Measurements from ENCODE around the gene ADSS2.

DNA sequence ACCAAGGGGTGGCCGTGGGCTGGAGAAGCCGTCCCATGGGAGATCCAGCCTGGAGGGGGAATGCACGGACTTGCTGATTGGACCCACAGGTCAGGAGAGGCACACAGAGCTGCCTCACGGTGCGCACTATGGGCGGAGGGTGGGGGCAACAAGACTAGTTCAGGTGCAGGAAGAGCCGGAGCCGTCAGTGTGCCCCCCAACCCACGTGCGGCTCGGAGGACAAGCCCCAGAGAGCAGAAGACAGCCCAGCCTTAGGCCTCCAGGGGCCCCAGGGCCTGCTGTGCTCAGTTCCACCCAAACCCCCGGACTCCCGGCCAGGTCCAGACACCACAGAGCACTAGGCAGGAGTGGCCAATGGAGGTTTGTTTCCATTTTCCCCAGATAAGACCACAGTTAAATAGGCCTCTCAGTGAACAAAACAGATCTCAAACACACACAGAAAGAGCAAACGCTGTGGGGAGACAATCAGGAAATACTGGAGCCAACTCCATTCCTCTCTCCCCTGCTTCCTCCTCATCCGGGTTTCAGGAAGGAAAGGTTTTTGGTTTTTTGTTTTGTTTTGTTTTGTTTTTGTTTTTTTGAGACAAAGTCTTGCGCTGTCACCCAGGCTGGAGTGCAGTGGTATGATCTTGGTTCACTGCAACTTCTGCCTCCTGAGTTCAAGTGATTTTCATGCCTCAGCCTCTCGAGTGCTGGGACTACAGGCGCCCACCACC lies 84.2 kb downstream of the ADSS2 start:
- TF ChIP-seq, protein P1, sequence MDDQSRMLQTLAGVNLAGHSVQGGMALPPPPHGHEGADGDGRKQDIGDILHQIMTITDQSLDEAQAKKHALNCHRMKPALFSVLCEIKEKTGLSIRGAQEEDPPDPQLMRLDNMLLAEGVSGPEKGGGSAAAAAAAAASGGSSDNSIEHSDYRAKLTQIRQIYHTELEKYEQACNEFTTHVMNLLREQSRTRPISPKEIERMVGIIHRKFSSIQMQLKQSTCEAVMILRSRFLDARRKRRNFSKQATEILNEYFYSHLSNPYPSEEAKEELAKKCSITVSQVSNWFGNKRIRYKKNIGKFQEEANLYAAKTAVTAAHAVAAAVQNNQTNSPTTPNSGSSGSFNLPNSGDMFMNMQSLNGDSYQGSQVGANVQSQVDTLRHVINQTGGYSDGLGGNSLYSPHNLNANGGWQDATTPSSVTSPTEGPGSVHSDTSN (IDR thresholded peaks at IDR 0.05) = no peak
- TF ChIP-seq, protein P2, sequence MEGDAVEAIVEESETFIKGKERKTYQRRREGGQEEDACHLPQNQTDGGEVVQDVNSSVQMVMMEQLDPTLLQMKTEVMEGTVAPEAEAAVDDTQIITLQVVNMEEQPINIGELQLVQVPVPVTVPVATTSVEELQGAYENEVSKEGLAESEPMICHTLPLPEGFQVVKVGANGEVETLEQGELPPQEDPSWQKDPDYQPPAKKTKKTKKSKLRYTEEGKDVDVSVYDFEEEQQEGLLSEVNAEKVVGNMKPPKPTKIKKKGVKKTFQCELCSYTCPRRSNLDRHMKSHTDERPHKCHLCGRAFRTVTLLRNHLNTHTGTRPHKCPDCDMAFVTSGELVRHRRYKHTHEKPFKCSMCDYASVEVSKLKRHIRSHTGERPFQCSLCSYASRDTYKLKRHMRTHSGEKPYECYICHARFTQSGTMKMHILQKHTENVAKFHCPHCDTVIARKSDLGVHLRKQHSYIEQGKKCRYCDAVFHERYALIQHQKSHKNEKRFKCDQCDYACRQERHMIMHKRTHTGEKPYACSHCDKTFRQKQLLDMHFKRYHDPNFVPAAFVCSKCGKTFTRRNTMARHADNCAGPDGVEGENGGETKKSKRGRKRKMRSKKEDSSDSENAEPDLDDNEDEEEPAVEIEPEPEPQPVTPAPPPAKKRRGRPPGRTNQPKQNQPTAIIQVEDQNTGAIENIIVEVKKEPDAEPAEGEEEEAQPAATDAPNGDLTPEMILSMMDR (IDR thresholded peaks at IDR 0.05) = no peak
- no peak for TF ChIP-seq SMC3 (IDR thresholded peaks at IDR 0.05; ENCODE audit: low read depth, low read length)
- no peak for TF ChIP-seq EP300 (IDR thresholded peaks at IDR 0.05; ENCODE audit: borderline replicate concordance in 1 of 2, low read depth in 1 of 2, low read length in 1 of 2)
- TF ChIP-seq, protein P3, sequence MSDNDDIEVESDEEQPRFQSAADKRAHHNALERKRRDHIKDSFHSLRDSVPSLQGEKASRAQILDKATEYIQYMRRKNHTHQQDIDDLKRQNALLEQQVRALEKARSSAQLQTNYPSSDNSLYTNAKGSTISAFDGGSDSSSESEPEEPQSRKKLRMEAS (IDR thresholded peaks at IDR 0.05; ENCODE audit: low read depth) = no peak
- TF ChIP-seq POLR2AphosphoS5 (IDR thresholded peaks at IDR 0.05; ENCODE audit: low read depth, low read length) = no peak
- no peak for TF ChIP-seq RXRA (IDR thresholded peaks at IDR 0.05; ENCODE audit: borderline replicate concordance, low read depth)
- TF ChIP-seq ELF1 (IDR thresholded peaks at IDR 0.05) = no peak
- TF ChIP-seq, protein P4, sequence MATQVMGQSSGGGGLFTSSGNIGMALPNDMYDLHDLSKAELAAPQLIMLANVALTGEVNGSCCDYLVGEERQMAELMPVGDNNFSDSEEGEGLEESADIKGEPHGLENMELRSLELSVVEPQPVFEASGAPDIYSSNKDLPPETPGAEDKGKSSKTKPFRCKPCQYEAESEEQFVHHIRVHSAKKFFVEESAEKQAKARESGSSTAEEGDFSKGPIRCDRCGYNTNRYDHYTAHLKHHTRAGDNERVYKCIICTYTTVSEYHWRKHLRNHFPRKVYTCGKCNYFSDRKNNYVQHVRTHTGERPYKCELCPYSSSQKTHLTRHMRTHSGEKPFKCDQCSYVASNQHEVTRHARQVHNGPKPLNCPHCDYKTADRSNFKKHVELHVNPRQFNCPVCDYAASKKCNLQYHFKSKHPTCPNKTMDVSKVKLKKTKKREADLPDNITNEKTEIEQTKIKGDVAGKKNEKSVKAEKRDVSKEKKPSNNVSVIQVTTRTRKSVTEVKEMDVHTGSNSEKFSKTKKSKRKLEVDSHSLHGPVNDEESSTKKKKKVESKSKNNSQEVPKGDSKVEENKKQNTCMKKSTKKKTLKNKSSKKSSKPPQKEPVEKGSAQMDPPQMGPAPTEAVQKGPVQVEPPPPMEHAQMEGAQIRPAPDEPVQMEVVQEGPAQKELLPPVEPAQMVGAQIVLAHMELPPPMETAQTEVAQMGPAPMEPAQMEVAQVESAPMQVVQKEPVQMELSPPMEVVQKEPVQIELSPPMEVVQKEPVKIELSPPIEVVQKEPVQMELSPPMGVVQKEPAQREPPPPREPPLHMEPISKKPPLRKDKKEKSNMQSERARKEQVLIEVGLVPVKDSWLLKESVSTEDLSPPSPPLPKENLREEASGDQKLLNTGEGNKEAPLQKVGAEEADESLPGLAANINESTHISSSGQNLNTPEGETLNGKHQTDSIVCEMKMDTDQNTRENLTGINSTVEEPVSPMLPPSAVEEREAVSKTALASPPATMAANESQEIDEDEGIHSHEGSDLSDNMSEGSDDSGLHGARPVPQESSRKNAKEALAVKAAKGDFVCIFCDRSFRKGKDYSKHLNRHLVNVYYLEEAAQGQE (IDR thresholded peaks at IDR 0.05; ENCODE audit: low read depth, low read length) = no peak
- TF ChIP-seq NFIC (IDR thresholded peaks at IDR 0.05; ENCODE audit: borderline replicate concordance) = no peak
- no peak for TF ChIP-seq SIN3A (IDR thresholded peaks at IDR 0.05; ENCODE audit: borderline replicate concordance, low read depth, low read length)
